GM19238 (cell line): ENCODE data around the gene TBC1D8.

Experiments
- DNase-seq: peaks from one replicate; pipeline ENCODE4 v3.0.0; 2011; ENCODE audit warnings: low spot score; ENCODE audit not compliant: insufficient read length

The TBC1D8 gene

DNA sequence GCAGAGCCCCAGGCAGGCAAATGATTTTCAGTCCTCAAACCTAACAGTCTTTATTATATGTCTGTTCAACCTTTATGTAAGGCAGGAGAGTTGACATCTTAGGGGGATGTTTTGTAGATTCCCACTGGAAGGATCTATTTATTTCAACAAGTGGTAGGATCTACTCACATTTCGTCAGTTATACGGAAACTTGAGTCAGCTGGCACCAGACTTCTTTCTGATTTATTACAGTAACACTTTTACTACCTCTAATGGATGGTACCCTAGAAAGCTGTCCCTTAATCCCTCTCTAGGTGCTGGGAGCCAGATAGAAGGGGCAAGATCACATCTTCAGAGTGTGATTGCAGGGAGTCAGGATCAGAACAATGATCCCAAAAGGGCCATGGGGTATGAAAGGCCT lies 151.2 kb downstream of the TBC1D8 start:
- no peak for DNase-seq

DNA sequence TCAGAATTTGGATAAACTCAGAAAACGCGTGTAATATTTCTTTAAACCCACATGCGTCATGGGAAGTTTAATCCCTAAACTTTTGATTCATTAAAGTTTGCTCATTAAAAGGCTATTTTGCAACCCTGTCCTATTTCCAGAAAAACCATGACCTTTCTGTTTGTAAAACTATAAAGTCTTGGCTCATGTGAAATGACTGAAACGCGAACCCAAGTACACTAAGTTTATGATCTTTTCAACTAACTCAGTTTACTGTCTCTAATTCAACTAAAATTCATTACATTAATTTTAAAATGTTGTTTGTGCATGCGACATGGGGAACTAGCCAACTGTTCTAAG lies 153.0 kb downstream of the TBC1D8 start:
- no peak for DNase-seq

DNA sequence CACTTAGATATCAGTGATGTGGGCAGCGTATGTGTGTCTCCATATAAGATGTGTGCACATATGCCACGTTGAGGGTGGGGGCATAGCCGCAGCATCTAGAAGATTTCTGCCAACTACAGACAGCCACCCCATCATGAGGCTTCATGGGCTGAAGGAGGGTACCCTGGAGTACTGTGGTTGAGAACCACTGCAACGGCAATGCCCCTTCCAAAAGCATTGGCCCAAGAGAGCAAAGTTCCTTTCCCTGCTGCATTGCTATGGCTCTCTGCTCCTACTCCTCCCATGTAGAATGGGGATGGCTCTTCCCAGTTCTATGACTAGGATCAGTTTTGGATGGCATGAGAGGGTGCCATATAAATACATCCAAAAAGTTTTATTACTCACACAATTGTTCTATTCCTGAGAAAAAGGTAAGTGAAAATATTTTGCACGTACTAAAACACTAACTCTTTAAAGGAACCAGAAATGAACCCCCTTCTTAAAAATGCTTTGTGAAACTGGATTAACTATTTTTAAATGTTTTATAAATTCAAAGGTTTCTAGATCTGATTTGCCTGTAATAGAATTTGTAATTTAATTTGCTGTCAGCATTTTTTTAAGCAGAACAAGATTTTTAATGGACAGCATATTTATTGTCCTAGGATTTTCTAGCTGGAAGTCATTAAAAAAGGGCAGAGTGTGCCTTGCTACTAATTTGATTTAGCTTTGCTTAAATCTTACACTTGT lies 153.5 kb downstream of the TBC1D8 start:
- no peak for DNase-seq

DNA sequence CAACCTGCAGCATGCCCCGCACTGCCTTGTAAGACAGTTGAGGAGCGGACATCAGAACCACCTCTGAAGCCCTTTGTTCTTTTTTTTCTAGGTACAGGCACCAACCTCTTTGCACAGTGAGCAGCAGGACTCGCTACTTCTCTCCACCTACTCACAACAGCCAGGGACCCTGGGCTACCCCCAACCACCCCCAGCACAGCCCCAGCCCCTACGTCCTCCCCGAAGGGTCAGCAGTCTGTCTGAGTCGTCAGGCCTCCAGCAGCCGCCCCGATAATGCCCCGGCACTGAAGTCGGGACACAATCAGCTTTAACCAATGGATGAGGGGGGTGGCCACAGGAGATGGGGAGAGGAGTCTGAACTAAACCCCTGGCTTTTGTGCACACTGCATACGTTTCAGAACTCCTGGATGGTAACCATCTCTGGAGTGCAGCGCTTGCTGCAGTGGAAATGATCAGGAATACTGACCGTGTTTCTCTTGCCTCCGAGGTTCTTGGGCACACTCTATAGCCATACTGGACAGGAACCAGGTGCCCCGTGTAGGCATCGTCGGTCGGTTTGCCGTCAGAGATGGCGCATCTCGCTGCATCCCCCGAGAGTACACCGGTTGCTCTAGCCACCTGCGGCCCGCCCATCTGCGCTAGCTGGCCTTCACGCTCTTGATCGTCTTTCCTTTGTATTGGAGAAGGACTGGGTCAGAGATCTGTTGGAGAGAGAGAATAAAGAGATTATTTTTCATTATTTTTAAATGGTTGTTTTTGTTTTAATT lies 155.7 kb downstream of the TBC1D8 start:
- DNase-seq, result no peak

DNA sequence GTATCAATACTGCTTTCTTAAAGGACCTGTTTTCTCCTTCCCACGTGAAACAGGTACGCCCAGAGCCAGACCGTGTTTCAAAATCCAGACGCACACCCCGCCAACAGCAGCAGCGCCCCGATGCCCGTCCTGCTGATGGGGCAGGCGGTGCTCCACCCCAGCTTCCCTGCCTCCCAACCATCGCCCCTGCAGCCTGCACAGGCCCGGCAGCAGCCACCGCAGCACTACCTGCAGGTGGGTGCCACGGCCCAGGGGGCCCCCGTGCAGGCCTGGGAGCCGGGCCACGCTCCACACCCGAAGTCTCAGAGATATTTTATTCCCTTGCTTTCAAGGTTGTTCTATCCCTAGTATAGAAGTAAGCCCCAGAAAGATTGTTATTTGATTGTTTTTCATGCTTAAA lies 157.9 kb downstream of the TBC1D8 start:
- DNase-seq, result no peak

DNA sequence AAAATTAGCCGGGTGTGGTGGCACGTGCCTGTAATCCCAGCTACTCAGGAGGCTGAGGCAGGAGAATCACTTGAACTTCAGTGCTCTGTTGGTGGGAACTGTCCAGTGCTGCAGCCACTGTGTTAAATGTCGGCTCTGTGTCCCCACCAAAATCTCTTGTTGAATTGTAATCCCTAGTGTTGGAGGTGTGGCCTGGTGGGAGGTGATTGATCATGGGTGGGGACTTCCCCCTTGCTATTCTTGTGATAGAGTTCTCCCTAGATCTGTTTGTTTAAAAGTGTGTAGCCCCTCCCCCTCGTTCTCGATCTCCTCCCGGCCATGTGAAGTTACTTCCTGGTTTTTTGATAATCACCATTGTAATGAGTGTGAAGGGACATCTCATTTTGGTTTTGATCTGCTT lies 158.9 kb downstream of the TBC1D8 start:
- DNase-seq, result no peak

DNA sequence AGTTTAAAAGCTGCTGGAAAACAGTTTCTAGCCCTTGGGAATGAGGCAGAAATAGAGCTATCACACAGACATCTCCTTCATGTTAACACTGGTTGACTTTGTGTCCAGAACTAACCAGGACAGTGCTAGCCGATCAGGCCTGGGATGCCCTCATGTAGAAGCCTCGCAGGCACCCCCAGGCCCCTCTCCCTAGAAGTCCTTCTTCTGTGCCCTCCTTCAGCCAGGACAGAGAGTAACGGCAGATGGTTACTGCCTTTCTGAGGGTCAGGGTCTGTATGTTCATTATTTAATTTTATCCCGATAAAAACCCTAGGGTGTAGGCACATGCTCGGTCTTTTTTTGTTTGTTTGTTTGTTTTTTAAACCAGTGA lies 159.8 kb downstream of the TBC1D8 start:
- no peak for DNase-seq

DNA sequence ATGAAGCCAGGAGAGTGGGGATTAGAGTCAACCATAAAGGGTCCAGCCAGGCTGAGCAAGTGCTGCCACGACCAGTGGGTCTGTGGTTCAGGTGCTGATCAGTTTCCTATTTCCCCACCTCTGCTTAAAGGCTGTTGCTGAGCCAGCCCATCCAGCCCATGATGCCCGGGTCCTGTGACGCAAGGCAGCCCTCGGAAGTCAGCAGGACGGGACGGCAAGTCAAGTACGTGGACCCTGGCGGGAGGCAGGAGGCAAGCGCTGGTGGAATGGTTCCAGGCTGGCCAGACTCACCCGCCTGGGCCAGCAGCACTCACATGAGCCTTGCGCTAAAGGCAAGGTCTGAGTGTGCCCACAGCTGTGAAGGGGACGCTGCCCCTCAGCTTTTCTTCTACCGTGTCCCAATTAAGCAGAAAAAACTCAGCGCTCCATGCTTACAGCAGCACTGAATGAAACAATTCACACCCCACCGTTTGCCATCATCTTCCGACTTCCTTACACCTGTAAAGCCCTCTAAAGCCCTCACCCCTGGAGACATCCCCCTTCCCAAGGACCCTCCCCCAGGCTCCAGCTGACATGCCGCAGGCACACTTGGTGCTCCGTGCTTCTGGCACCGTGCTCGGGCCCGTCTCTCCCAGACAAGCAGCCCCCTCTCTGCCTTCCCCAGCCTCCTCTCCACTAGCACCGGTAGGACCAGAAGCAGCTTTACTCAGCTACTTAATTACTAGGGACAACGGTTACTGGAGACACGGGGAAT lies 160.4 kb downstream of the TBC1D8 start:
- no peak for DNase-seq

DNA sequence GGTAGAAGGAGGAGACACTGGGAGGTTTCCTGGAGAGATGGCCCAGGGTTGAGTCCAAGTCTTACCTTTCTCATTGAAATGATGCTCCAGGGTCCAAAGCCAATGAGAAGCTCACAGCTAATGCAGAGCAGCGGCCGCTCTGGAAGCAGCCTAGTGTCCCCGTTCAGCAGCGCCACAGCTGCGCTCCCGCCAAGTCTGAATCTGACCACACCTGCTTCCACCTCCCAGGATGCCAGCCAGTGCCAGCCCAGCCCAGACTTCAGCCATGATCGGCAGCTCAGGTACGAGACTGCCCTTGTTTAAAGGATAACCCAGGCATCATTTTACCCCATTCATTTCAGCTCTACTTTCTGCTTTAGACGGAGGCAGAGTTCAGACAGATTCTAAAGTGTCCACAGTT lies 161.0 kb downstream of the TBC1D8 start:
- no peak for DNase-seq

DNA sequence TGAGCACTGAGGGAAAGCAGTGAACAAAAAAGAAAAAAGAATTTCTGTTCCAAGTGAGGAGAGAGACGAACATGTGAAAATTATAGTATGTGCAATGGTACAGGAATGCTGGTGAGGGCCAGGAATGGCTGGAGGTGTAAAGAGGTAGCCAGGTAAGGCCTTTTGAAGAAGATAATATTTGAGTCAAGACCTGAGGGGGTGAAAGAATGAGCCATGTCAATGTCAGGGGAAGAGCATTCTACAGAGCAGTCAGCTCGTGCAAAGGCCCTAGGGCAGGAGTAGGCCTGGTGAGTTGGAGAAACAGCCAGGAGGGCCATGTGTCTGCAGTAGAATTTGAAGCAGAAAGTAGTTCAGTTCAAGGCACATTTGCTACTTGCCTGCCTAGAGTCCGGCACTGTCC lies 161.5 kb downstream of the TBC1D8 start:
- no peak for DNase-seq

DNA sequence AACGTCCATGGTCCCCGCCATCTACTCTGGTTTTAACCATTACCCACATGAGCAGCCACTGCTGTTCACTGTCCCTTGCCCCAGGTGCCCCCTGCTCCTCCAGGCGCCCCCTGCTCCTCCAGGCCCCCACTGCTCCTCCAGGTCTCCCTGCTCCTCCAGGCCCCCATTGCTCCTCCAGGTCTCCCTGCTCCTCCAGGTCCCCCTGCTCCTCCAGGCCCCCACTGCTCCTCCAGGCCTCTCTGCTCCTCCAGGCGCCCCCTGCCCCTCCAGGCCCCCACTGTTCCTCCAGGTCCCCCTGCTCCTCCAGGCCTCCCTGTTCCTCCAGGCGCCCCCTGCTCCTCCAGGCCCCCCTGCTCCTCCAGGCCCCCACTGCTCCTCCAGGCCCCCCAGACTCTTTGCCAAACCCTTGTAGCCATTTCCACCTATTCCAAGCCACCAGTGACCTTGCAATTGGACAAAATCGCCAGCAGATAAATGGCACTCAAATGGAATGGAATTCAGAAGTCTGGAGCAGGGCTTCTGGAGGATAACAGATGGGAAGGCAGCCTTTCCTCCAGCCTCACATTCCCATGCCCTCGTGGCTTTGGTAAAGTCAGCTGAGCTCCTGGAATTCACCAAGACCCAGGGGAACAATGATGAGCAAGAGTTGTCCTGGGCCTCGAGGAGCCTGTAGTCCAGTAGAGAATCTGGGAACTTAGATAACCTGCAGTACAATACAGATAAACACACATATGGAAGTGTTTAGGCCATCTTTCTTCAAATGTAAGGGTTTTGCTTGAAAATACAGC lies 162.4 kb downstream of the TBC1D8 start:
- no peak for DNase-seq

DNA sequence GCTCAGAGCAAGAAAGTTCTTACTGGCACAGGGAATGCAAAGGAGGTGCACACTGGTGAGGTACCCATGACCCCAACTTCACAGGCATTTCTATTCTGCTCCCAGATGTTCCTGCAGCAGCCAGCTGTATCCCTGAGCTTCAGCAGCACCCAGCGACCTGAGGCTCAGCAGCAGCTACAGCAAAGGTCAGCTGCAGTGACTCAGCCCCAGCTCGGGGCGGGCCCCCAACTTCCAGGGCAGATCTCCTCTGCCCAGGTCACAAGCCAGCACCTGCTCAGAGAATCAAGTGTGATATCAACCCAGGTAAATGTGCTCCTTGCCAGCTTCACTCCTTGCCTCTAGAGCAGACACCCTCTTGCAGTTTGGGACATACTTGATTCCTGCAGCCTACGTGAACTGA lies 163.2 kb downstream of the TBC1D8 start:
- no peak for DNase-seq

DNA sequence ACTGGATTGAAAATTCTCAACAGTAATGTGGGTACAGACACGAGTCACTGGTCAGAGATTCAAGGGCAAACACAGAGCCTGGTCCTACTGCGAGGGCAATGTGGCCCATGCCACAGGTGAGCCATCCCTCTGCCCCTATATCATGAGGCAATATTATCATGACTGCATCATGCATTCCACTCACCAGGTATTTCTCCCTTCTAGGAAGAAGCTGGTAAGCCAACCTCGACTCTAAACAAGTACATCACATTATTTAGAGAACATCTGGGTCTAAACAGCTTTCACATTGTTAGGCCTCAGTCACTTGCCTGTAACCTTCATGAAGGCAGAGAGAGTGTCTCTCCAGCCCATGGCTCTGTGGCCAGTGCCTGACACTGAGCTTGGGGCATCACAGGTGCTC lies 163.6 kb downstream of the TBC1D8 start:
- no peak for DNase-seq

DNA sequence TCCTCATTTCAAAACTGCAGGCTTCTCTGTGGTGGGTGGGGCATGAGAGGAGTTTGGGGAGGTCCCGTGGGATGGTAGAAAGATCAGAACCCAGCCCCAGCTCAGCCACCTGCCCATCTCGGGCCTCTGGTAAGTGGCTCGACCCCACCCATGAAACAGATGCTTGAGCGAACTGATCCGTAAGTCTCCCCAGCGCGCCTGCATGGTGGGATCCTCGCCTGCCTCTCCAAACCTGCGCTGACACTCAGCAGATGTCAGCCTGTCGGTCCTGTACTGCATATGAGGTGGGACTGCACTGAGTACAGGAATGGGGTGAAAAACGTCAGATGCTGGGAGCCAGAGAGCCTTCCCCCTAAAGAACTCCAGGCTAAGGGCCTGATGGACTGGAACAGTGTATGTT lies 165.0 kb downstream of the TBC1D8 start:
- no peak for DNase-seq

DNA sequence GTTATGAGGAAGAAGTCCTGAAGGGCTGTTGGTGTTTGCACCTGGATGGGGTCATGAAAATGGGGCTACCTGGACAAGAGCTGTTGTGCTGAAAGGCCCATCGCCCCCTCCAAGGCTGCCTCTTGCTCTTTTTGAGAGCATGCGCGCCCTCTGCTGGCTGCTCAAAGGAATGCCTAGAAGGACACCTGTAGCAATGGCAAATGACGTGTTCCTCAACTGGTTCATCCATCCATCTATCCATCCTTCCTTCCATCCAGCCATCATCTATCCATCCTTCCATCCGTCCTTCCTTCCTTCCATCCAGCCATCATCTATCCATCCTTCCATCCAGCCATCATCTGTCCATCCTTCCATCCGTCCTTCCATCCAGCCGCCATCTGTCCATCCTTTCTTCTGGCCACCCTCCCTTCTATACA lies 166.3 kb downstream of the TBC1D8 start:
- peak; percentile 63 for DNase-seq

DNA sequence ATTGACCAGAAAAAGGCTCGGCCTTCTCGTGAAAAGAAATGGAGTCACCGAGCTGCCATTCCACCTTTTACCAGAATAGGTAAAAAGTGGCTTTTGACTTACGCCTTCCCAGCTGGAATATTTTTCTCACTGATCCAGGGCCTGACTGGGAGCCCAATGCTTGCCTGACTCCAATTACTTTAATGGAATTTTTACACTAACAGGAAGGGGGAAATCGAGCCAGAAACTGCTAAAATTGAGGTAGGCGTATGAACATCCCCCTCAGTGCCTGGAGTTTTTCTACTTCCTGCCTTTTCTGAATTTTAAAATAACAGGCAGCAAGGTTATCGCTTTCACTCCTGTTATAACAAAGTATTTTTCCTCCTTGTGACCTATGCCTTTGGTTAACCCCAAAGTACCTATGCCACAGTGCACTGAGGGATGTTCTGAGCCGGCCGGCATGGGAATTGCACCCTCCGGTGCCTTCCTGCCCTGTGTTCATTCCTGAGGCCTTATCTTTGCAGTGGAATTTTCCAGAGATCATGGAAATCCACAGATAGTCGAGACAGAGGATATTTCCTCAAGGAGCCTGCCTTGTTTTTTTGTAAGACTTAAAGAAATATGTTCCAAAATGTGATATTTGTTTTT lies 167.4 kb downstream of the TBC1D8 start:
- no peak for DNase-seq

DNA sequence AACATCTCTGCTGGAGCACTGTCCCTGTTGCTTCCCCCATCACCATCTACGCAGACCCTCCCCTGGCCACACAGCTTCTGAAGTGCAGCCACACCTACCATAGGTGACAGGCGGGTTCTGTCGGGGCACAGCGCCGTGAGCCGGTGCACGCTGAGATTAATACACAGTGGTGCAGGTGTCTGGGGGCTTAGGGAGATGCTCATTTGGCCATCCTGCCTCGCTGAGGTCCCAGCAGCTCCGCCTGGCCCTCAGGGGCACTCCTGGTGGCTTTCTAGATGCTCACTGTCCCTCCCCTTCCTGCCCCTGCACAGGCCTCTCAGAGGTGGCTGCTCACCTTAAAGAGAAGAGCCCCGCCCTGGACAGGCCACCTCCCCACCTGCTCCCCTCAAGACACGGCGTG lies 168.0 kb downstream of the TBC1D8 start:
- DNase-seq, result no peak

DNA sequence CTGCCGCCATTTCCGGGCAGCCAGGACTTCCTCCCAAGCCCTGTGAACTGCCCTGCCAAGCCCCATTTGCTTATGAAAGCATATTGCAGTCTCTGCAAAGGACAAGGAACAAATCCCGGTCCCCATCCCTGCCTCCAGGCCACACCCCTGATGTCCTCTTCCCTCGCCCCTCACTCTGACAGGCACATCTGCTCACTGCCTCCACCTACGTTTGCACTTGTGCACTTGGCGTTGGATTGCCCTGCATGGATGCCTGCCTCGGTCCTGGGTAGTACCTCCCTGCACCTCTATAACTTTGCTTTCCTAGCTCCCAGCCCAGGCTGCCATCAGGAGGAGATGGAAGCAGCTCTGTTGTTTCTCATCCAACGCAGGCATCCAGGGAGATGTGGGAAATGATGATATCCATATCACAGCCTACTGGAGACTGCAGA lies 168.7 kb downstream of the TBC1D8 start:
- DNase-seq, result no peak

DNA sequence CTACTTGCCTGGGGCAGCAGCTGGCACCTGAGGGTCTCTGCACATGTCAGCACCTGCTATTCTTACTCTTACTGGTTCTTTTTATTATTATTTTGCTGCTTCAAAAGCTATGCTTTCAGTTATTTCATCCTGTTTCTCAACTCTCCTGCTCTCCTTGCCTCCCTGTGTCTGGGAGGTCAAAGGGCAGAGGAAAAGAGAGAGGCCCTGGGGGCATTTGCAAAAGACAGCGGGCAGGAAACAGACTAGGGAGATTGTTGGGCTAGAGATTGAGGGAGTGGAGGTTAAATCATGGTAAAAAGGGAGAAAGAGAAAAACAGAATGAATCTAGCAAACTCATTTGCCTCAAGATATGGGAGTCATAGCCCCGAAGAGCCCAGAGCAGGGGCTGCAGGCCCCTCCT lies 170.2 kb downstream of the TBC1D8 start:
- no peak for DNase-seq

DNA sequence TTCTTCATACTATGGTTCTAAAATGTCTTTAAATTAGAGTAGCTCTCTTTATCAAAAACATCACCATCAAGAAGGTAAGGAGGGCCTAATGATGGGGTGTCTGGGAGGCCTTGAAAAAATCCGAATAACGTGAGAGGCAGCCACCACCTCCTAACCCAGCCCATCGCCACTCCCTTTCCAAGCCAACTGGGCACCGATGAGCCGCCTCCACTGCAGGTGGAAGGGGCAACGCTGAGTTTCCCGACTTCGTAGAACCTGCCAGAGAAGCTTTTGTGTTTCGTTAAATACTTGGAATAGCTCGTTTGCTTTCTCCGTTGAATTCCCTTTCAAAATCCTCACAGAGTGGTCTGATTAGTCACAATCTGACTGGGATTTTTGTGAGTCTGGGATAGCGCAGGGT lies 171.1 kb downstream of the TBC1D8 start:
- no peak for DNase-seq

DNA sequence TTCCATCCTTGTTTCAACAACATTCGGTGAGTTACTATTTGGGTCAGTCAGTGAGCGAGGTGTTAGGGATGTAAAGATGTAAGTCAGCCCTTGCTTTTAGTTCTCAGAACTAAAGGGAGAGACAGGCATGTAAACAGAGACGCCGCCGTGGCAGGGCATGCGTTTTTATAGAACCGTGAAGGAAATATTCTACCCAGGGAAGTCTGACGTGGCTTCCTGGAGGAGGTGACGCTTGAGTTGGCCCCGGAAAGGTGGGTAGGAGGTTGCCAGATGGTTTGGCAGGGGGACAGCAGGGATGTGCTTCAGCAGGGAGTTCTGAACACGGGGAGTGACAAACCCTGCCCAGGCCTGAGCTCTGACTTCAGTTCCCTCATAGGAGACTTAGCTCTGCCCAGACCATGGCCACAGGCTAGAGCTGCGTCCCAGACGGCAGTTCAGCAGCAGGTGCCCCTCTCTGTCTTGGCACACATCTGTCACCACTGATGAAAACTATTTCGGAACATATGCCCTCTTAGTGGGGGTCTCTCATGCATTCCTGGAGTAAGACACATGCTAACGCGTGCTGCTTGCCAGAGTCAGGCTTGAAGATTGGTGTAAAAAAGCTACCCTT lies 172.5 kb downstream of the TBC1D8 start:
- DNase-seq, result no peak
